Calu3 (cell line): ENCODE measurements around the gene EVPL. TPM values are rescaled to one million over a fixed set of nuclear protein-coding genes. Genes with fewer than 3 reads are reported as not detected.

Experiments used
- BruUV-seq: library from RNA; stranded (reverse); fragments of 400-500 nt; replicated peaks from 2 replicates; lab custom pipeline; 2021; lab: Mats Ljungman, UMichigan
- CTCF ChIA-PET: fragments of 300-600 bp; sonication (Branson Sonifier 250); formaldehyde crosslinking; loops from one replicate; lab custom pipeline; 2022; ENCODE audit warnings: antibody characterized with exemption; lab: Charles Lee
- DNase-seq: peaks from one replicate; pipeline ENCODE4 v3.0.0; 2022
- H3K27ac Mint-ChIP-seq: one replicate; pipeline ENCODE4 v1.8.0; 2022; ENCODE audit warnings: mixed read lengths; ENCODE audit not compliant: unreplicated experiment
- H3K27me3 Mint-ChIP-seq: one replicate; pipeline ENCODE4 v1.8.0; 2022; ENCODE audit warnings: mixed read lengths; ENCODE audit not compliant: unreplicated experiment
- H3K36me3 Mint-ChIP-seq: one replicate; pipeline ENCODE4 v1.8.0; 2022; ENCODE audit warnings: mild to moderate bottlenecking, moderate library complexity, mixed read lengths; ENCODE audit not compliant: insufficient read depth, unreplicated experiment
- H3K4me1 Mint-ChIP-seq: one replicate; pipeline ENCODE4 v1.8.0; 2022; ENCODE audit warnings: mild to moderate bottlenecking, low read depth, mixed read lengths; ENCODE audit not compliant: unreplicated experiment
- H3K4me3 Mint-ChIP-seq: one replicate; pipeline ENCODE4 v1.8.0; 2022; ENCODE audit warnings: mild to moderate bottlenecking, low read depth, moderate library complexity, mixed read lengths; ENCODE audit not compliant: unreplicated experiment
- H3K9me3 Mint-ChIP-seq: one replicate; pipeline ENCODE4 v1.8.0; 2022; ENCODE audit warnings: low read depth, mixed read lengths; ENCODE audit not compliant: unreplicated experiment
- intact Hi-C: fragments of 100-400 bp; cut with micrococcal nuclease; formaldehyde crosslinking; loops from one replicate; pipeline ENCODE4 v1.10.0; 2022; ENCODE audit not compliant: unreplicated experiment
- total RNA-seq: library from RNA; stranded (reverse); gene quantifications from 2 replicates; pipeline ENCODE4 v1.2.3, GENCODE V29; 2022
- TF ChIP-seq, protein P1 (sequence below): fragments of 200-600 bp; IDR thresholded peaks from one replicate; pipeline ENCODE4 v1.8.0; 2022; ENCODE audit warnings: antibody characterized with exemption; ENCODE audit not compliant: unreplicated experiment

Gene EVPL
- total RNA-seq, 1 experiment from 2014 or later, result 51.8 TPM

DNA sequence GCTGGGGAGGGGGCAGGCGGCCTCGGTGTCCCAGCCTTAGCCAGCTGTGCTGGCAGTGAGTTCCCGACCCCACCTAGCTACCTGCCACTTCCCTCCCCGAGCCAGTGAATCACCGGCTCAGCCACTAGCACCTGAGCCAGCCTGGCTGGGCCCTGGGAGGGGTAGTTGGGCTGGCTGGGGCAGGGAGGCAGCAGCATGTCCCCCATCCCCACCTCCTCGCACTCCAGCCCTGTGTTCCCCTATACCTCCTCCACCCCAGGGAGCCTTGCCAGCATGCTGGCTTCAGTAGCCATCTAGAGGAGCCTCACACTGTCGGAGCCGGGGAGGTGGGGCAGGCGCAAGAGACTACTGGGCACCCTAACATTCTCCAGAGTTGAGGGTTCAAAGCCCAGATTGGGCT is 2.8 kb downstream of the EVPL start:
- CTCF ChIA-PET, result interaction anchor here (0.5 to 1.0 kb wide), 2 partner anchors 10 to 655 kb away, joined by 3 read pairs; no protein-coding TSS in a partner anchor
- no TSS peak for BruUV-seq
- intact Hi-C loops, result no loop called here
- TF ChIP-seq, protein P1, sequence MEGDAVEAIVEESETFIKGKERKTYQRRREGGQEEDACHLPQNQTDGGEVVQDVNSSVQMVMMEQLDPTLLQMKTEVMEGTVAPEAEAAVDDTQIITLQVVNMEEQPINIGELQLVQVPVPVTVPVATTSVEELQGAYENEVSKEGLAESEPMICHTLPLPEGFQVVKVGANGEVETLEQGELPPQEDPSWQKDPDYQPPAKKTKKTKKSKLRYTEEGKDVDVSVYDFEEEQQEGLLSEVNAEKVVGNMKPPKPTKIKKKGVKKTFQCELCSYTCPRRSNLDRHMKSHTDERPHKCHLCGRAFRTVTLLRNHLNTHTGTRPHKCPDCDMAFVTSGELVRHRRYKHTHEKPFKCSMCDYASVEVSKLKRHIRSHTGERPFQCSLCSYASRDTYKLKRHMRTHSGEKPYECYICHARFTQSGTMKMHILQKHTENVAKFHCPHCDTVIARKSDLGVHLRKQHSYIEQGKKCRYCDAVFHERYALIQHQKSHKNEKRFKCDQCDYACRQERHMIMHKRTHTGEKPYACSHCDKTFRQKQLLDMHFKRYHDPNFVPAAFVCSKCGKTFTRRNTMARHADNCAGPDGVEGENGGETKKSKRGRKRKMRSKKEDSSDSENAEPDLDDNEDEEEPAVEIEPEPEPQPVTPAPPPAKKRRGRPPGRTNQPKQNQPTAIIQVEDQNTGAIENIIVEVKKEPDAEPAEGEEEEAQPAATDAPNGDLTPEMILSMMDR, result no peak
- Mint-ChIP-seq H3K4me1 (peaks cover 16% of the 10 kb centered on the region), H3K36me3 (peaks cover 48% of the 10 kb centered on the region), H3K27ac (no peak overlapping the region), H3K27me3 (no peaks in the 10 kb centered on the region), H3K9me3 (no peaks in the 10 kb centered on the region), H3K4me3 (peak overlapping the region; percentile 97)
- DNase-seq, result no peak

GRCh38 chr17:76023900-76024237 is 3.2 kb downstream of the EVPL start:
- TF ChIP-seq, protein P1, result no peak

GRCh38 chr17:76022973-76023899 is 3.9 kb downstream of the EVPL start:
- intact Hi-C loops, result no loop called here
- BruUV-seq, result no TSS peak
- Mint-ChIP-seq H3K36me3 (peaks cover 52% of the 10 kb centered on the region), H3K4me1 (peaks cover 8% of the 10 kb centered on the region), H3K27ac (no peak overlapping the region), H3K4me3 (no peak overlapping the region), H3K27me3 (no peaks in the 10 kb centered on the region), H3K9me3 (no peaks in the 10 kb centered on the region)
- TF ChIP-seq, protein P1, result no peak
- CTCF ChIA-PET, result interaction anchor here (1.0 kb wide), 1 partner anchor 9 kb away, joined by 3 read pairs; no protein-coding TSS in a partner anchor
- no peak for DNase-seq

More at GRCh38 chr17:76023900-76024237, 3.2 kb downstream of the EVPL start:
- DNase-seq, result no peak
- intact Hi-C loops, result no loop called here
- H3K27me3 Mint-ChIP-seq, result no peaks in the 10 kb centered on the region
- H3K27ac Mint-ChIP-seq, result no peak overlapping the region
- no TSS peak for BruUV-seq
- CTCF ChIA-PET, result interaction anchor here (0.5 to 1.0 kb wide), 2 partner anchors 10 to 655 kb away, joined by 3 read pairs; no protein-coding TSS in a partner anchor
- no peaks in the 10 kb centered on the region for H3K9me3 Mint-ChIP-seq
- peaks cover 12% of the 10 kb centered on the region for H3K4me1 Mint-ChIP-seq
- H3K4me3 Mint-ChIP-seq, result no peak overlapping the region
- peaks cover 48% of the 10 kb centered on the region for H3K36me3 Mint-ChIP-seq

DNA sequence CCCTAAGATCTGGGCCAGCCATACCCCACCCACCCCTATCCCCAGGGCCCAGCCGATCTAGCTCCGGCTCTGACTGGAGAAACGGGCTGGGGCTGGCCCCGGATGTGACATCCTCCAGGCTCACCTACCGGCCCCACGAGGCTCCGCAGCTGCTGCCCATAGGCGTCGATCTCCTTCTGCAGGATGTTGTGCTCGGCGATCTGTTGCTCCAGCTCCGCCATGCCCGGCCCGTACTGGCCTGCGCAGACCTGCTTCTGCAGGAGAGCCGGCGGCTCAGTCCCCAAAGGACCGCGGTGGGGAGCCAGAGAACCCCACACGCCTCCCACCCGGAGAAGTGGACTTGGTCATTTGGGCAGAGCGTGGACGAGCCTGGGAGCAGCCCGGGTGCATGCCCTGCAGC is 4.8 kb downstream of the EVPL start:
- no peak overlapping the region for H3K4me3 Mint-ChIP-seq
- H3K27ac Mint-ChIP-seq, result no peak overlapping the region
- intact Hi-C loops, result no loop called here
- peaks cover 58% of the 10 kb centered on the region for H3K36me3 Mint-ChIP-seq
- TF ChIP-seq, protein P1, result no peak
- H3K27me3 Mint-ChIP-seq, result no peaks in the 10 kb centered on the region
- no peaks in the 10 kb centered on the region for H3K9me3 Mint-ChIP-seq
- H3K4me1 Mint-ChIP-seq, result peaks cover 8% of the 10 kb centered on the region
- DNase-seq, result no peak
- CTCF ChIA-PET, result interaction anchor here (0.6 kb wide), 1 partner anchor 826 kb away, joined by 4 read pairs; no protein-coding TSS in a partner anchor
- BruUV-seq, result no TSS peak
